Measurements from ENCODE around the gene SAMD4B. TPM values are rescaled to one million over a fixed set of nuclear protein-coding genes. Genes with fewer than 3 reads are reported as not detected.

Gene SAMD4B
- total and polyA plus RNA-seq, 2 experiments from 2014 or later = 104 to 172 TPM

GRCh38 chr19:39325778-39326665 lies 16.2 kb upstream of the SAMD4B start:
- no peak overlapping the region; the same call in 2 of the 3 replicates for H3K4me3 Mint-ChIP-seq
- peak; percentile 76 for DNase-seq (ENCODE audit: low spot score)

More at GRCh38 chr19:39325778-39326665, 16.2 kb upstream of the SAMD4B start:
- Histone ChIP-seq H3K36me3 (ENCODE audit: insufficient read depth) (no peaks in the 10 kb centered on the region), H3K9me2 (ENCODE audit: insufficient read depth) (no peaks in the 10 kb centered on the region), H3K27ac (ENCODE audit: low read depth) (no peak overlapping the region), H2AFZ (no peak overlapping the region), H3K4me3 (no peak overlapping the region), H3F3A (replicated peaks; ENCODE audit: low read depth) (0 out of 2 replicates have a peak, but pooled peaks cover 2% of the 10 kb centered on the region), H4K20me1 (replicated peaks; ENCODE audit: insufficient read depth) (no peaks in the 10 kb centered on the region), H3K27me3 (ENCODE audit: insufficient read depth) (0 out of 2 replicates have a peak, but pooled peaks cover 4% of the 10 kb centered on the region), H3K4me1 (ENCODE audit: insufficient read depth) (peaks cover 11% of the 10 kb centered on the region), H3K79me2 (replicated peaks; ENCODE audit: insufficient read depth) (no peaks in the 10 kb centered on the region), H3K4me2 (no peak overlapping the region)
- Mint-ChIP-seq H3K9me3 (peaks cover 4% of the 10 kb centered on the region; the same call in 1 of the 3 replicates), H3K27me3 (ENCODE audit: insufficient read depth, low read depth, poor library complexity) (peaks cover 30% of the 10 kb centered on the region), H3K27ac (no peak overlapping the region), H3K36me3 (ENCODE audit: low read depth) (no peaks in the 10 kb centered on the region), H3K4me1 (peaks cover 17% of the 10 kb centered on the region)
- ATAC-seq = peak; percentile 56
- no peak for TF ChIP-seq EZH2phosphoT487 (IDR thresholded peaks at IDR 0.05; ENCODE audit: unreplicated experiment)
- TF ChIP-seq, protein P1, sequence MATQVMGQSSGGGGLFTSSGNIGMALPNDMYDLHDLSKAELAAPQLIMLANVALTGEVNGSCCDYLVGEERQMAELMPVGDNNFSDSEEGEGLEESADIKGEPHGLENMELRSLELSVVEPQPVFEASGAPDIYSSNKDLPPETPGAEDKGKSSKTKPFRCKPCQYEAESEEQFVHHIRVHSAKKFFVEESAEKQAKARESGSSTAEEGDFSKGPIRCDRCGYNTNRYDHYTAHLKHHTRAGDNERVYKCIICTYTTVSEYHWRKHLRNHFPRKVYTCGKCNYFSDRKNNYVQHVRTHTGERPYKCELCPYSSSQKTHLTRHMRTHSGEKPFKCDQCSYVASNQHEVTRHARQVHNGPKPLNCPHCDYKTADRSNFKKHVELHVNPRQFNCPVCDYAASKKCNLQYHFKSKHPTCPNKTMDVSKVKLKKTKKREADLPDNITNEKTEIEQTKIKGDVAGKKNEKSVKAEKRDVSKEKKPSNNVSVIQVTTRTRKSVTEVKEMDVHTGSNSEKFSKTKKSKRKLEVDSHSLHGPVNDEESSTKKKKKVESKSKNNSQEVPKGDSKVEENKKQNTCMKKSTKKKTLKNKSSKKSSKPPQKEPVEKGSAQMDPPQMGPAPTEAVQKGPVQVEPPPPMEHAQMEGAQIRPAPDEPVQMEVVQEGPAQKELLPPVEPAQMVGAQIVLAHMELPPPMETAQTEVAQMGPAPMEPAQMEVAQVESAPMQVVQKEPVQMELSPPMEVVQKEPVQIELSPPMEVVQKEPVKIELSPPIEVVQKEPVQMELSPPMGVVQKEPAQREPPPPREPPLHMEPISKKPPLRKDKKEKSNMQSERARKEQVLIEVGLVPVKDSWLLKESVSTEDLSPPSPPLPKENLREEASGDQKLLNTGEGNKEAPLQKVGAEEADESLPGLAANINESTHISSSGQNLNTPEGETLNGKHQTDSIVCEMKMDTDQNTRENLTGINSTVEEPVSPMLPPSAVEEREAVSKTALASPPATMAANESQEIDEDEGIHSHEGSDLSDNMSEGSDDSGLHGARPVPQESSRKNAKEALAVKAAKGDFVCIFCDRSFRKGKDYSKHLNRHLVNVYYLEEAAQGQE (IDR thresholded peaks at IDR 0.05; ENCODE audit: unreplicated experiment) = no peak
- no peak for TF ChIP-seq EZH2 (IDR thresholded peaks at IDR 0.05; ENCODE audit: low read depth, unreplicated experiment)
- TF ChIP-seq, protein P2, sequence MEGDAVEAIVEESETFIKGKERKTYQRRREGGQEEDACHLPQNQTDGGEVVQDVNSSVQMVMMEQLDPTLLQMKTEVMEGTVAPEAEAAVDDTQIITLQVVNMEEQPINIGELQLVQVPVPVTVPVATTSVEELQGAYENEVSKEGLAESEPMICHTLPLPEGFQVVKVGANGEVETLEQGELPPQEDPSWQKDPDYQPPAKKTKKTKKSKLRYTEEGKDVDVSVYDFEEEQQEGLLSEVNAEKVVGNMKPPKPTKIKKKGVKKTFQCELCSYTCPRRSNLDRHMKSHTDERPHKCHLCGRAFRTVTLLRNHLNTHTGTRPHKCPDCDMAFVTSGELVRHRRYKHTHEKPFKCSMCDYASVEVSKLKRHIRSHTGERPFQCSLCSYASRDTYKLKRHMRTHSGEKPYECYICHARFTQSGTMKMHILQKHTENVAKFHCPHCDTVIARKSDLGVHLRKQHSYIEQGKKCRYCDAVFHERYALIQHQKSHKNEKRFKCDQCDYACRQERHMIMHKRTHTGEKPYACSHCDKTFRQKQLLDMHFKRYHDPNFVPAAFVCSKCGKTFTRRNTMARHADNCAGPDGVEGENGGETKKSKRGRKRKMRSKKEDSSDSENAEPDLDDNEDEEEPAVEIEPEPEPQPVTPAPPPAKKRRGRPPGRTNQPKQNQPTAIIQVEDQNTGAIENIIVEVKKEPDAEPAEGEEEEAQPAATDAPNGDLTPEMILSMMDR (conservative IDR thresholded peaks at IDR 0.05; ENCODE audit: low read depth in 2 of 2) = no peak
- TF ChIP-seq NANOG (IDR thresholded peaks at IDR 0.05; ENCODE audit: borderline replicate concordance) = no peak
- no peak for TF ChIP-seq ETS1 (IDR thresholded peaks at IDR 0.05)
- no peak for TF ChIP-seq POLR2AphosphoS5 (IDR thresholded peaks at IDR 0.05; ENCODE audit: low read depth)
- TF ChIP-seq STAT1 (IDR thresholded peaks at IDR 0.05; ENCODE audit: unreplicated experiment) = no peak
- TF ChIP-seq, protein P3, sequence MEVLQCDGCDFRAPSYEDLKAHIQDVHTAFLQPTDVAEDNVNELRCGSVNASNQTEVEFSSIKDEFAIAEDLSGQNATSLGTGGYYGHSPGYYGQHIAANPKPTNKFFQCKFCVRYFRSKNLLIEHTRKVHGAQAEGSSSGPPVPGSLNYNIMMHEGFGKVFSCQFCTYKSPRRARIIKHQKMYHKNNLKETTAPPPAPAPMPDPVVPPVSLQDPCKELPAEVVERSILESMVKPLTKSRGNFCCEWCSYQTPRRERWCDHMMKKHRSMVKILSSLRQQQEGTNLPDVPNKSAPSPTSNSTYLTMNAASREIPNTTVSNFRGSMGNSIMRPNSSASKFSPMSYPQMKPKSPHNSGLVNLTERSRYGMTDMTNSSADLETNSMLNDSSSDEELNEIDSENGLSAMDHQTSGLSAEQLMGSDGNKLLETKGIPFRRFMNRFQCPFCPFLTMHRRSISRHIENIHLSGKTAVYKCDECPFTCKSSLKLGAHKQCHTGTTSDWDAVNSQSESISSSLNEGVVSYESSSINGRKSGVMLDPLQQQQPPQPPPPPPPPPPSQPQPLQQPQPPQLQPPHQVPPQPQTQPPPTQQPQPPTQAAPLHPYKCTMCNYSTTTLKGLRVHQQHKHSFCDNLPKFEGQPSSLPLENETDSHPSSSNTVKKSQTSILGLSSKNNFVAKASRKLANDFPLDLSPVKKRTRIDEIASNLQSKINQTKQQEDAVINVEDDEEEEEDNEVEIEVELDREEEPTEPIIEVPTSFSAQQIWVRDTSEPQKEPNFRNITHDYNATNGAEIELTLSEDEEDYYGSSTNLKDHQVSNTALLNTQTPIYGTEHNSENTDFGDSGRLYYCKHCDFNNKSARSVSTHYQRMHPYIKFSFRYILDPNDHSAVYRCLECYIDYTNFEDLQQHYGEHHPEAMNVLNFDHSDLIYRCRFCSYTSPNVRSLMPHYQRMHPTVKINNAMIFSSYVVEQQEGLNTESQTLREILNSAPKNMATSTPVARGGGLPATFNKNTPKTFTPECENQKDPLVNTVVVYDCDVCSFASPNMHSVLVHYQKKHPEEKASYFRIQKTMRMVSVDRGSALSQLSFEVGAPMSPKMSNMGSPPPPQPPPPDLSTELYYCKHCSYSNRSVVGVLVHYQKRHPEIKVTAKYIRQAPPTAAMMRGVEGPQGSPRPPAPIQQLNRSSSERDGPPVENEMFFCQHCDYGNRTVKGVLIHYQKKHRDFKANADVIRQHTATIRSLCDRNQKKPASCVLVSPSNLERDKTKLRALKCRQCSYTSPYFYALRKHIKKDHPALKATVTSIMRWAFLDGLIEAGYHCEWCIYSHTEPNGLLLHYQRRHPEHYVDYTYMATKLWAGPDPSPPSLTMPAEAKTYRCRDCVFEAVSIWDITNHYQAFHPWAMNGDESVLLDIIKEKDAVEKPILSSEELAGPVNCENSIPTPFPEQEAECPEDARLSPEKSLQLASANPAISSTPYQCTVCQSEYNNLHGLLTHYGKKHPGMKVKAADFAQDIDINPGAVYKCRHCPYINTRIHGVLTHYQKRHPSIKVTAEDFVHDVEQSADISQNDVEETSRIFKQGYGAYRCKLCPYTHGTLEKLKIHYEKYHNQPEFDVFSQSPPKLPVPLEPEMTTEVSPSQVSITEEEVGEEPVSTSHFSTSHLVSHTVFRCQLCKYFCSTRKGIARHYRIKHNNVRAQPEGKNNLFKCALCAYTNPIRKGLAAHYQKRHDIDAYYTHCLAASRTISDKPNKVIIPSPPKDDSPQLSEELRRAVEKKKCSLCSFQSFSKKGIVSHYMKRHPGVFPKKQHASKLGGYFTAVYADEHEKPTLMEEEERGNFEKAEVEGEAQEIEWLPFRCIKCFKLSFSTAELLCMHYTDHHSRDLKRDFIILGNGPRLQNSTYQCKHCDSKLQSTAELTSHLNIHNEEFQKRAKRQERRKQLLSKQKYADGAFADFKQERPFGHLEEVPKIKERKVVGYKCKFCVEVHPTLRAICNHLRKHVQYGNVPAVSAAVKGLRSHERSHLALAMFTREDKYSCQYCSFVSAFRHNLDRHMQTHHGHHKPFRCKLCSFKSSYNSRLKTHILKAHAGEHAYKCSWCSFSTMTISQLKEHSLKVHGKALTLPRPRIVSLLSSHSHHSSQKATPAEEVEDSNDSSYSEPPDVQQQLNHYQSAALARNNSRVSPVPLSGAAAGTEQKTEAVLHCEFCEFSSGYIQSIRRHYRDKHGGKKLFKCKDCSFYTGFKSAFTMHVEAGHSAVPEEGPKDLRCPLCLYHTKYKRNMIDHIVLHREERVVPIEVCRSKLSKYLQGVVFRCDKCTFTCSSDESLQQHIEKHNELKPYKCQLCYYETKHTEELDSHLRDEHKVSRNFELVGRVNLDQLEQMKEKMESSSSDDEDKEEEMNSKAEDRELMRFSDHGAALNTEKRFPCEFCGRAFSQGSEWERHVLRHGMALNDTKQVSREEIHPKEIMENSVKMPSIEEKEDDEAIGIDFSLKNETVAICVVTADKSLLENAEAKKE (CRISPR knock-in tag; IDR thresholded peaks at IDR 0.05) = no peak
- TF ChIP-seq ZNF114 (CRISPR knock-in tag; IDR thresholded peaks at IDR 0.05) = no peak
- TF ChIP-seq CREB1 (CRISPR knock-in tag; IDR thresholded peaks at IDR 0.05; ENCODE audit: low read depth) = no peak
- TF ChIP-seq ZNF331 (CRISPR knock-in tag; IDR thresholded peaks at IDR 0.05; ENCODE audit: low read depth) = no peak
- TF ChIP-seq JUNB (IDR thresholded peaks at IDR 0.05; ENCODE audit: unreplicated experiment) = no peak

All from GM23338 (cell line).